Right lobe of liver (tissue), 6 donors: ENCODE data around the gene KIF25. TPM values are rescaled to one million over a fixed set of nuclear protein-coding genes. Genes with fewer than 3 reads are reported as not detected.
A peak's percentile ranks its signal among the peaks of the same experiment; 100 is the strongest.
"Not testable (repeated sequence)": the region's sequence is repeated elsewhere in the genome, so short reads cannot be mapped to it uniquely, and the experiment has no call there.

Source experiments
- ATAC-seq, 4 donors: fragments of 200-7000 bp; cut with Tn5 transposase; one replicate each; pipeline ENCODE4 v1.9.1; 2020; ENCODE audit warnings: mild to moderate bottlenecking in 4 of 4, moderate library complexity in 4 of 4
- DNase-seq, 3 donors: peaks; one replicate each; pipeline ENCODE4 v3.0.0-alpha.2; 2020
- H3K27ac ChIP-seq, 3 donors: fragments of 200-600 bp; one replicate each; pipeline ENCODE4 v1.8.0; 2022
- H3K27me3 ChIP-seq, 2 donors: fragments of 200-600 bp; one replicate each; pipeline ENCODE4 v1.8.0; 2022
- H3K36me3 ChIP-seq, 4 donors: fragments of 200-600 bp; sonication (generic) in 1 of 4; one replicate each; pipeline versions ENCODE4 v1.5.1 to v1.8.0; 2017 to 2022; ENCODE audit warnings: control low read depth in 1 of 4
- H3K4me1 ChIP-seq, 4 donors: fragments of 200-600 bp; sonication (generic) in 1 of 4; one replicate each; pipeline versions ENCODE4 v1.5.1 to v1.8.0; 2017 to 2022; ENCODE audit warnings: control low read depth in 1 of 4
- H3K4me3 ChIP-seq, 3 donors: fragments of 200-600 bp; one replicate each; pipeline ENCODE4 v1.8.0; 2022
- H3K9me3 ChIP-seq, 4 donors: fragments of 200-600 bp; sonication (generic) in 1 of 4; one replicate each; pipeline versions ENCODE4 v1.5.1 to v1.8.0; 2017 to 2022; ENCODE audit warnings: control low read depth in 1 of 4
- CTCF ChIP-seq, 4 donors: fragments of 200-600 bp in 3 of 4; fragments of 450-650 bp in 1 of 4; IDR thresholded peaks; one replicate each; pipeline versions ENCODE4 v1.5.1 to v1.8.0; 2016 to 2022; ENCODE audit warnings: antibody characterized with exemption in 4 of 4, mild to moderate bottlenecking in 2 of 4
- POLR2A ChIP-seq: fragments of 450-650 bp; IDR thresholded peaks from one replicate; pipeline ENCODE4 v1.6.1; 2017; ENCODE audit warnings: antibody characterized with exemption, mild to moderate bottlenecking
- WGBS: methylation state at CpG from one replicate; pipeline ENCODE4 v1.1.6; 2018; ENCODE audit warnings: low coverage, low lambda C conversion rate; ENCODE audit not compliant: insufficient coverage; ENCODE audit errors: missing lambda C conversion rate; 5-methylcytosine and 5-hydroxymethylcytosine counted together
- intact Hi-C, 2 donors: fragments of 100-400 bp; cut with DNase I; formaldehyde crosslinking; loops; one replicate each; pipeline versions ENCODE4 v1.11.2 to v1.14.1; 2022
- total RNA-seq, 6 experiments: library from RNA; depleted of rRNA in 2 of 6; stranded (reverse); fragments of >200 nt in 2 of 6; fragmentation: NEBNext Ultra II Directional in 3 of 6; extraction: Animal tissue kit (Norgen Biotek cat#: 25700) in 3 of 6; gene quantifications; one replicate each; pipeline versions ENCODE4 v1.1.0 to v1.2.4, GENCODE V29; 2016 to 2023
- donor health status: DM: no; HTN: yes; CAD: no.
- donor health status: DM: no; HTN: no; CAD: no.
- donor health status: DM: no; HTN: no; CAD: no.
- donor health status: DM: no; HTN: yes; CAD: no.
- donor health status: DM: no; HTN: yes; CAD: no.

Gene KIF25
- total RNA-seq, 6 experiments from 2014 or later = 0.15 TPM; not detected in 5

- Histone ChIP-seq H3K4me3 (no peak overlapping the region), H3K4me1 (peaks cover 0 to 3% (median 0%) of the 10 kb centered on the region in 4 donors), H3K9me3 (no peaks in the 10 kb centered on the region), H3K27me3 (no peaks in the 10 kb centered on the region), H3K36me3 (no peaks in the 10 kb centered on the region), H3K27ac (no peak overlapping the region)
- WGBS = 88% methylated on average over 2 of the region's 13 CpGs
- DNase-seq (no peak), ATAC-seq (no peak)
- TF ChIP-seq POLR2A (no peak), CTCF (IDR thresholded peaks at IDR 0.05) (no peak)
- intact Hi-C loops = no loop called here
Measured at GRCh38 chr6:168073937-168074730, 76.7 kb downstream of the KIF25 start.

- no peaks in the 10 kb centered on the region for H3K36me3 ChIP-seq
- intact Hi-C loops = no loop called here
- no CpG with 5 or more reads among the region's 13 CpGs for WGBS
- no peak overlapping the region for H3K4me3 ChIP-seq
- ATAC-seq = no peak
- no peaks in the 10 kb centered on the region for H3K9me3 ChIP-seq
- no peak overlapping the region for H3K27ac ChIP-seq
- H3K4me1 ChIP-seq = peaks cover 0 to 7% (median 0%) of the 10 kb centered on the region in 4 donors
- H3K27me3 ChIP-seq = no peaks in the 10 kb centered on the region
- no peak for DNase-seq
- TF ChIP-seq CTCF (IDR thresholded peaks at IDR 0.05) (no peak), POLR2A (no peak)
Measured at GRCh38 chr6:168075216-168075615, 77.7 kb downstream of the KIF25 start.

GRCh38 chr6:168075787-168076202 is 78.3 kb downstream of the KIF25 start:
- H3K27ac ChIP-seq = no peak overlapping the region
- no peak for DNase-seq
- H3K4me3 ChIP-seq = no peak overlapping the region
- H3K9me3 ChIP-seq = no peaks in the 10 kb centered on the region
- TF ChIP-seq CTCF (IDR thresholded peaks at IDR 0.05) (no peak), POLR2A (no peak)
- ATAC-seq = no peak
- peaks cover 0 to 7% (median 0%) of the 10 kb centered on the region in 4 donors for H3K4me1 ChIP-seq
- WGBS = 70% methylated on average over 2 of the region's 34 CpGs
- no peaks in the 10 kb centered on the region for H3K36me3 ChIP-seq
- no peaks in the 10 kb centered on the region for H3K27me3 ChIP-seq
- intact Hi-C loops = no loop called here

- H3K27me3 ChIP-seq, H3K4me3 ChIP-seq, H3K9me3 ChIP-seq, intact Hi-C loops, ATAC-seq, H3K4me1 ChIP-seq, DNase-seq, H3K27ac ChIP-seq, H3K36me3 ChIP-seq: not testable (repeated sequence)
- no CpG with 5 or more reads among the region's 7 CpGs for WGBS
Measured at GRCh38 chr6:168077401-168077800, 79.9 kb downstream of the KIF25 start.

- Histone ChIP-seq H3K4me1 (peaks cover 0 to 7% (median 0%) of the 10 kb centered on the region in 4 donors), H3K9me3 (no peaks in the 10 kb centered on the region), H3K36me3 (no peaks in the 10 kb centered on the region), H3K4me3 (no peak overlapping the region), H3K27me3 (no peaks in the 10 kb centered on the region), H3K27ac (no peak overlapping the region)
- TF ChIP-seq CTCF (IDR thresholded peaks at IDR 0.05) = no peak
- TF ChIP-seq POLR2A = no peak
- ATAC-seq (peak in 1 of 4 donors; percentile 11), DNase-seq (no peak)
- intact Hi-C loops = no loop called here
- WGBS = 58% methylated on average over 14 of the region's 21 CpGs
Measured at GRCh38 chr6:168078175-168078942, 80.9 kb downstream of the KIF25 start.
